Fibroblast of lung (primary cell): ENCODE results near the gene UFSP1. TPM values are rescaled to one million over a fixed set of nuclear protein-coding genes. Genes with fewer than 3 reads are reported as not detected.
A peak's percentile ranks its signal among the peaks of the same experiment; 100 is the strongest.

Experiments
- DNase-seq, 2 donors: peaks; one replicate each; pipeline versions ENCODE4 v3.0.0 to v3.0.0-alpha.2; 2010; ENCODE audit warnings: low read depth in 2 of 2
- H2AFZ ChIP-seq: 2 replicates; pipeline ENCODE4 v1.5.1; 2012; ENCODE audit warnings: low read length, control low read depth, inconsistent platforms
- H3K27ac ChIP-seq: 2 replicates; pipeline ENCODE4 v1.5.1; 2011; ENCODE audit warnings: low read length, control low read depth; ENCODE audit not compliant: insufficient read depth
- H3K27me3 ChIP-seq: 2 replicates; pipeline ENCODE4 v1.5.1; 2011; ENCODE audit warnings: mild to moderate bottlenecking, low read length; ENCODE audit not compliant: control insufficient read depth, insufficient read depth
- H3K36me3 ChIP-seq: 2 replicates; pipeline ENCODE4 v1.5.1; 2011; ENCODE audit warnings: low read length; ENCODE audit not compliant: control insufficient read depth, insufficient read depth
- H3K4me1 ChIP-seq: 2 replicates; pipeline ENCODE4 v1.5.1; 2011; ENCODE audit warnings: low read length; ENCODE audit not compliant: control insufficient read depth, insufficient read depth; ENCODE audit errors: extremely low read depth
- H3K4me2 ChIP-seq: 2 replicates; pipeline ENCODE4 v1.5.1; 2011; ENCODE audit warnings: low read length, control low read depth; ENCODE audit not compliant: insufficient read depth; ENCODE audit errors: extremely low read depth
- H3K4me3 ChIP-seq, 4 experiments: fragments of 200-600 bp in 1 of 4; sonication (generic) in 1 of 4; replicated peaks in 1 of 4; 2 replicates each; pipeline ENCODE4 v1.5.1; 2011 to 2016; ENCODE audit warnings: low read length in 4 of 4, low read depth in 3 of 4, mild to moderate bottlenecking in 3 of 4, control low read depth in 2 of 4, inconsistent platforms in 1 of 4, mixed read lengths in 1 of 4; ENCODE audit not compliant: insufficient read depth in 1 of 4; ENCODE audit errors: control extremely low read depth in 1 of 4
- H3K79me2 ChIP-seq: 2 replicates; pipeline ENCODE4 v1.5.1; 2012; ENCODE audit warnings: mild to moderate bottlenecking, low read length, inconsistent platforms; ENCODE audit not compliant: control insufficient read depth, insufficient read depth
- H3K9ac ChIP-seq: 2 replicates; pipeline ENCODE4 v1.5.1; 2011; ENCODE audit warnings: mild to moderate bottlenecking, low read length, control low read depth; ENCODE audit not compliant: insufficient read depth
- H3K9me3 ChIP-seq: 2 replicates; pipeline ENCODE4 v1.5.1; 2012; ENCODE audit warnings: low read depth, low read length; ENCODE audit not compliant: control insufficient read depth, insufficient read depth
- H4K20me1 ChIP-seq: 2 replicates; pipeline ENCODE4 v1.5.1; 2011; ENCODE audit warnings: low read length; ENCODE audit not compliant: control insufficient read depth, insufficient read depth; ENCODE audit errors: extremely low read depth
- CTCF ChIP-seq, 2 donors: IDR thresholded peaks in 1 of 2; conservative IDR thresholded peaks in 1 of 2; 1 replicate in 1 of 2; 2 replicates in 1 of 2; pipeline ENCODE4 v1.5.1; 2011 to 2012; ENCODE audit warnings: low read length in 2 of 2, control low read depth in 1 of 2, inconsistent platforms in 1 of 2, low read depth in 1 of 2, mild to moderate bottlenecking in 1 of 2
- EZH2 ChIP-seq: IDR thresholded peaks from 2 replicates; pipeline ENCODE4 v1.5.1; 2012; ENCODE audit warnings: low read length, control low read depth, mild to moderate bottlenecking; ENCODE audit errors: missing control alignments
- polyA plus RNA-seq, 2 donors: library from polyadenylated mRNA; depleted of rRNA in 1 of 2; stranded (reverse) in 1 of 2; unstranded in 1 of 2; fragments of >200 nt; gene quantifications; 2 replicates each; pipeline ENCODE4 v1.2.1, GENCODE V29; 2011 to 2012; ENCODE audit warnings: missing spikeins in 1 of 2
- total RNA-seq: library from RNA; depleted of rRNA; stranded (reverse); fragments of >200 nt; gene quantifications from 2 replicates; pipeline ENCODE4 v1.2.1, GENCODE V29; 2014

UFSP1 gene
- total and polyA plus RNA-seq, 2 donors (not counting 1 experiment from before 2014, with no cell fraction given), result 1.1 to 4.0 TPM

- no peaks in the 10 kb centered on the region for H4K20me1 ChIP-seq
- H3K9ac ChIP-seq, result no peak overlapping the region
- no peak overlapping the region for H3K4me3 ChIP-seq
- peaks cover 12% of the 10 kb centered on the region for H3K36me3 ChIP-seq
- no peak overlapping the region for H2AFZ ChIP-seq
- no peak for DNase-seq
- no peak for TF ChIP-seq EZH2
- no peak overlapping the region for H3K4me2 ChIP-seq
- H3K27ac ChIP-seq, result no peak overlapping the region
- H3K27me3 ChIP-seq, result peaks cover 17% of the 10 kb centered on the region
- peaks cover 12% of the 10 kb centered on the region for H3K79me2 ChIP-seq
- H3K4me1 ChIP-seq, result peaks cover 11% of the 10 kb centered on the region
- H3K9me3 ChIP-seq, result no peaks in the 10 kb centered on the region
Measured at GRCh38 chr7:100892364-100893317, 3.1 kb upstream of the UFSP1 start.

GRCh38 chr7:100891568-100892247 lies 2.2 kb upstream of the UFSP1 start:
- H3K4me2 ChIP-seq, result no peak overlapping the region
- H4K20me1 ChIP-seq, result no peaks in the 10 kb centered on the region
- H2AFZ ChIP-seq, result no peak overlapping the region
- H3K4me3 ChIP-seq, result peak overlapping the region in 1 of 4 experiments; percentile 60
- H3K27ac ChIP-seq, result no peak overlapping the region
- peaks cover 11% of the 10 kb centered on the region for H3K4me1 ChIP-seq
- peaks cover 12% of the 10 kb centered on the region for H3K79me2 ChIP-seq
- H3K9me3 ChIP-seq, result no peaks in the 10 kb centered on the region
- DNase-seq, result peak in 1 of 2 donors; percentile 49
- H3K27me3 ChIP-seq, result peaks cover 16% of the 10 kb centered on the region
- H3K9ac ChIP-seq, result no peak overlapping the region
- no peak for TF ChIP-seq CTCF (conservative IDR thresholded peaks at IDR 0.05 in 1 of 2, IDR thresholded peaks at IDR 0.05 in 1 of 2; ENCODE audit: low read depth in 1 of 2, low read length in 2 of 2)
- no peak for TF ChIP-seq EZH2
- H3K36me3 ChIP-seq, result peaks cover 19% of the 10 kb centered on the region

GRCh38 chr7:100890653-100891567 lies 1.4 kb upstream of the UFSP1 start:
- Histone ChIP-seq H3K27ac (peak overlapping the region; percentile 21), H3K9ac (no peak overlapping the region)

More at GRCh38 chr7:100890653-100891567, 1.4 kb upstream of the UFSP1 start:
- Histone ChIP-seq H3K79me2 (peaks cover 14% of the 10 kb centered on the region), H3K9me3 (no peaks in the 10 kb centered on the region), H3K36me3 (peaks cover 25% of the 10 kb centered on the region), H2AFZ (peak overlapping the region; percentile 36), H3K4me3 (peak overlapping the region in 2 of 4 experiments; percentile 60 to 63), H3K27me3 (peaks cover 8% of the 10 kb centered on the region), H3K4me2 (peak overlapping the region; percentile 73), H4K20me1 (no peaks in the 10 kb centered on the region), H3K4me1 (peaks cover 11% of the 10 kb centered on the region)
- TF ChIP-seq EZH2 (no peak), CTCF (conservative IDR thresholded peaks at IDR 0.05 in 1 of 2, IDR thresholded peaks at IDR 0.05 in 1 of 2; ENCODE audit: low read depth in 1 of 2, low read length in 2 of 2) (no peak)
- DNase-seq, result no peak
